Dermis microvascular lymphatic vessel endothelial cell (primary cell): ENCODE results near the gene PPP6R3. TPM values are rescaled to one million over a fixed set of nuclear protein-coding genes. Genes with fewer than 3 reads are reported as not detected.
"Not testable (repeated sequence)": the region's sequence is repeated elsewhere in the genome, so short reads cannot be mapped to it uniquely, and the experiment has no call there.

Source experiments
- DNase-seq, 2 donors: peaks; one replicate each; pipeline versions ENCODE4 v3.0.0 to v3.0.0-alpha.2; 2010; ENCODE audit warnings: low read depth in 2 of 2
- total RNA-seq: library from RNA; depleted of rRNA; stranded (reverse); fragments of >200 nt; gene quantifications from 2 replicates; pipeline ENCODE4 v1.2.1, GENCODE V29; 2014

PPP6R3 gene
- total RNA-seq, 1 donor from 2014 or later, result 115 TPM

GRCh38 chr11:68524681-68525080 is 64.1 kb downstream of the PPP6R3 start:
- peak in 1 of 2 donors; percentile 33 for DNase-seq

GRCh38 chr11:68525336-68525735 is 64.8 kb downstream of the PPP6R3 start:
- no peak for DNase-seq

- peak in 1 of 2 donors; percentile 83 for DNase-seq
Measured at GRCh38 chr11:68525930-68526329, 65.4 kb downstream of the PPP6R3 start.

DNA sequence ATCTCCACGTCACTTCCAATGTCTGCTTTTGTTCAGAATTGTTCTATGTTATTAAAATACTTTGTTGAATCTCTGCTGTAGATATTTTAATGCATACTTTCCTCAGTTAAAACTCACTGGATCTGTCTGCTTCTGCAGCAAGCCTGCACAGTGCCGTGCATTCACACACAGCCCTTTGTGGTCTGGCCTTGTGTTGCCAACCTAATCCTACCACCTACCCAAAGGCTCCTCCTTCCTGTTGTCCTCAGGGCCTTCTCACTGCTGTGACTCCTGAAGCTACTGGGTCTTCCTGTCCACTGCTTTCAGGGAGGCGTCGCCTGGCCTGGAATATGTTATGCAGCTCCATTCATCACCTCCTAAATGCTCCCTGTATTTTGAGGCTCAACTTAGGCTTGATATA is 67.0 kb downstream of the PPP6R3 start:
- DNase-seq, result no peak

GRCh38 chr11:68528630-68529029 is 68.1 kb downstream of the PPP6R3 start:
- peak in 1 of 2 donors; percentile 22 for DNase-seq

GRCh38 chr11:68531129-68531693 is 70.7 kb downstream of the PPP6R3 start:
- DNase-seq, result no peak

- DNase-seq, result no peak
Measured at GRCh38 chr11:68532727-68533369, 72.3 kb downstream of the PPP6R3 start.

- no peak for DNase-seq
Measured at GRCh38 chr11:68533945-68534344, 73.4 kb downstream of the PPP6R3 start.

DNA sequence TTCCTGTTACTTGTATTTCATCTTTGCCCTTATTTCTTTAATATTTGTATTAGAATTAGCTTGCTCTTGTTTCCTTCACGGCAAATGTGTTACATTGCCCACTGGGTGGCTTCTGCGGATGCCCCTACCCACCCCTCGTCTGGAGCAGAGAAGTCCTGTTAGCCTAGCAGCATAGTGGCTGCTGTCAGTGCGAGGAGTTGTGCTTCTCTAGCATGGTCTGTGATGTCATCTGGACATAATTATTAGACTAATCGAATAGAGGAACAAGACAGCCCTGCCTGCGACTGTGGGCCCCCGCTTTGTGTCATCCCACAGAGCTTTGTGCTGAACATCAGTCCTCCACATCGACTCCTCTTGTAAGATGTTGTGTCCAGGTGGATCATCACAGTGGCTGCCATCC is 74.5 kb downstream of the PPP6R3 start:
- DNase-seq, result no peak

- no peak for DNase-seq
Measured at GRCh38 chr11:68536706-68537105, 76.2 kb downstream of the PPP6R3 start.

DNA sequence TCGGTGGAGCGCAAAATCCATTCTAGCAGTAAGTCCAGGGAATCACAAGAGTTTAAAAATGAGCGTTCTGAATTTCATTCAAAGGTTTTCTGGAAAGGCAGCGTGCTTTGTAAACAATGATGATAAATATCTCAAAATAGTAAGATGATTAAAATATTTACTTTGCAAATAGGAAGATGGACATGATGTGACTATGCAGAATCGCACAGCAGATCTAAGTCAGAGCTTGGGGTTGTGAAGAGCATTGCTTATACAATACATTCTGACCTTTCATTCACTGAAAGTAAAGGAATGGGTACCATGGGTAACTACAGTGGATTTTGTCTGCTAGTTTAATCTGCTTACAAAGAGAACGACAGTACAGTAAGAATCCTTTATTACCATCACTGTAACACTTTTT is 77.5 kb downstream of the PPP6R3 start:
- DNase-seq, result no peak

GRCh38 chr11:68539395-68539794 is 78.8 kb downstream of the PPP6R3 start:
- DNase-seq, result no peak

GRCh38 chr11:68540504-68540903 is 80.0 kb downstream of the PPP6R3 start:
- not testable (repeated sequence) for DNase-seq

- no peak for DNase-seq
Measured at GRCh38 chr11:68541116-68541515, 80.6 kb downstream of the PPP6R3 start.

GRCh38 chr11:68541991-68542390 is 81.4 kb downstream of the PPP6R3 start:
- no peak for DNase-seq

DNA sequence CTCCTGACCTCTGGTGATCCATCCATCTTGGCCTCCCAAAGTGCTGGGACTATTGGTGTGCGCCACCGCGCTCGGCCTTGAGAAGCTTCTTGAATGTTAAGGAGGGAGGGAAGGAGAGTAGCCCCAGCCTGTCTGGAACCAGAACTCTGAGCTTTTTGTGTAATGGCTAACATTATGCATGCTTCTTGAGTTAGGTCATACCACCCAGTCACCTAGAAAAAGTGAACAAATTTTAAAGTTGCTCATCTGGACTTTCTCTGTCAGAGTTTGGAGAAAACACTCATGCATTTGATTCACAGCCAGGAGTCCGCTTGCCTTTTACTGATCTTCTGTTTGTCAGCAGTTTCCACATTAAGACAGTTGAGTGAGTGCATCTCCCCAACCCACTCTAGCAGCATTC is 82.1 kb downstream of the PPP6R3 start:
- no peak for DNase-seq

GRCh38 chr11:68543594-68543993 is 83.0 kb downstream of the PPP6R3 start:
- DNase-seq, result no peak

GRCh38 chr11:68545347-68545746 is 84.8 kb downstream of the PPP6R3 start:
- no peak for DNase-seq

DNA sequence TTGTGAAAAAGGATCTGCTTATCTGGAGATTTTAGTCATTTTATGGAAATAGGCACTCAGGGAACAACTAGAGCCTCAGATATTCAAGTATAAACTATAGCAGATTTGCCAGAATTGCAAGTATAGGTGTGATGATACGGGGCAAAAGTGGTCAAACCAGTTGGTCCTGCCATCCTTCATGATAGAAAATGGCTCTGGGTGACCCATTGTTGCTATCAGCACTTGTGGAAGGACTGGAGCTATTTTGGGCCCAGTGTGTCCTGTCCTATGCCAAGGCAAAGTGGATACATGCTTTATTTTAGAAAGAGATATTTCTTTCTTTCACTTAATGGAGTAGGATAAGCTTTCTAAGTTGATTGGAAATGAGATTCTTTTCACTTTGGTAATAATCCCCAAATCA is 85.2 kb downstream of the PPP6R3 start:
- no peak for DNase-seq

- DNase-seq, result peak; percentile 54 to 70
Measured at GRCh38 chr11:68546555-68546954, 86.0 kb downstream of the PPP6R3 start.

DNA sequence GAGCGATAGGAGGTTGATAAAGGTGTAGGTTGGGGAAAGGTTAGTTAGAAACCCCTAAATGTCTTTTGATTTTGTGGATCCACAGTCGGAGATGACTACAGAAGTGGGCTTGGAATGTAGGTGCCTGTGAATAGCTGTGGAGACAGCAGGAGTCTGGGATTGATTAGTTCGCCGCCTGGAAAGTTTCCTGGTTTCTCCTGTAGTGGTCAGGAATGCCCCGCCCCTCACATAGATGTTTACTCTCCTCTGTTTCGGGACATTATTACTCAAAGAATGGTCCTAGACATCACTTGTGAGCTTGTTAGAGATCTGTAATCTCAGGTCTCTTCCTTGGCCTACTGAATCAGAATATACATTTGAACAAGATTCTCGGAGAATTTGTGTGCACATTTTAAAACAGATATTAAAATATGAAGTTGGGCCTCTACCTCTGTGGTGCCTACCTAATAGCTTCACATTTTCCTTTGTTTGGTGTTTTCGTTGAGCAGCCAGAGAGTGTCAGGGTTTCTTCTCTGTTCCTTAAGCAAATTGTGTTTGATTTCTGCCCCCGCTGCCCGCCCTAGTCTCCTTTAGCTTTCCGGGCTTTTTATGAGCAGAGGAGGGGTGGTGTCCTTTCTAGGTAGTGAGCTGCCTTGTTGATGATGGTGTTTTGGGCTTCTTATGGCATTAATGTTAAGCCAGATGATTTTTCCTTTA is 89.4 kb downstream of the PPP6R3 start:
- DNase-seq, result peak in 1 of 2 donors; percentile 45

GRCh38 chr11:68550485-68550817 is 89.9 kb downstream of the PPP6R3 start:
- peak; percentile 67 to 76 for DNase-seq

DNA sequence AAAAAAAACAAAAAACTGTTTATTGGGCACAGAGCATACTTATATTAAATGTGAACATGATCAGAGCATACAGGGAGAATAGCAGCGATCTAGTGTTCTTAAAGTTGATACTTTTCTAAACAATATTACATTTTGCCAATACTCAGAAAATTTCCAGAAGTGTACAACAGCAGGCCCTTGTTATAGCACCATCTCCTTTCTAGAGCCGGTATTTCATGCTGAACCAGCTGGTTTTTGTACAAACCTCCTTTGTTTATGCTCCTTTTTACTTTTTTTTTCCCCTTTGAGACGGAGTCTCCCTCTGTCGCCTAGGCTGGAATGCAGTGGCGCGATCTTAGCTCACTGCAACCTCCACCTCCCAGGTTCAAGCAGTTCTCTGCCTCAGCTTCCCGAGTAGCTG is 90.7 kb downstream of the PPP6R3 start:
- DNase-seq, result no peak
